Coronary artery (tissue), 2 donors: ENCODE results near the gene ARL5C.

Experiments
- DNase-seq: peaks from one replicate; pipeline ENCODE4 v3.0.0-alpha.2; 2017; ENCODE audit warnings: low spot score
- H3K27ac ChIP-seq, 2 donors: fragments of 200-600 bp; sonication (generic); one replicate each; pipeline ENCODE4 v1.5.1; 2016 to 2019
- H3K4me3 ChIP-seq: fragments of 200-600 bp; sonication (generic); 2 replicates; pipeline ENCODE4 v1.5.1; 2016; ENCODE audit warnings: mild to moderate bottlenecking, moderate library complexity
- TF ChIP-seq, protein P1 (sequence below): fragments of 200-600 bp; sonication (generic); IDR thresholded peaks from one replicate; pipeline ENCODE4 v1.5.1; 2019; ENCODE audit warnings: antibody characterized with exemption

Gene ARL5C

DNA sequence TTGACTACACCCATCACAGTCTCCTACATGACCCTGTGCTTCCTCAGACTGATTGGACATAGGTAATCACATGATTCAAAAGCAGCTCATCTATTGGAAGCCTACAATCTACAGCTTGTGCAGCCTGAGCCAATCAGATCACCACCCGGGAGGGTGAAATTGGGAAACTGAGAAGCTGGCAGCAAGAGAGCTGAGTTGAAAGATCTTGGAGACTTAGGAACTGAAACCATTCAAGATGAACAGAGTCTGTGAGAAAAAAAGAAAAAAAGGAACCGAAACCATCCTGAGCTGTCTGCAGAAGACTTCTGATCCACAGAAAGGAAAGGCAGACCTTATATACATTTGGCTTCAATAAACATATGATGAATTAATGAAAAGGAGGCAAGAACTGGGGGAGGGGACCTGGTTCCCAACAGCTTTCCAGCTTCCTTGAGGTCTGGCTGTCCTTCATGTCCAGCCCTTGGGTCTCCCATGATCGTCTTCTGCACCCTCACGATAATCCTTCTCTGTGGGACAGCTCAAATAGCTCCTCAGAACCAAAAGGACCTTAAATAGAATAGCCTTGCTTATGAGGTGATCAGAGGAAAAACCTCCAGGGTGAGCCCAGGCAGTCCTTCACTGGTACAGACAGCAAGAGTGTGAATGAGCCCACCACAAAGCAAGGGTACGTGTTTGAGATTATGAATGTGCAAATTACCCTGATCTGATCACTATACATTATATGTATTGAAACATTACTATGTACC, 47.1 kb downstream of the ARL5C start:
- H3K27ac ChIP-seq: no peak overlapping the region
- TF ChIP-seq, protein P1, sequence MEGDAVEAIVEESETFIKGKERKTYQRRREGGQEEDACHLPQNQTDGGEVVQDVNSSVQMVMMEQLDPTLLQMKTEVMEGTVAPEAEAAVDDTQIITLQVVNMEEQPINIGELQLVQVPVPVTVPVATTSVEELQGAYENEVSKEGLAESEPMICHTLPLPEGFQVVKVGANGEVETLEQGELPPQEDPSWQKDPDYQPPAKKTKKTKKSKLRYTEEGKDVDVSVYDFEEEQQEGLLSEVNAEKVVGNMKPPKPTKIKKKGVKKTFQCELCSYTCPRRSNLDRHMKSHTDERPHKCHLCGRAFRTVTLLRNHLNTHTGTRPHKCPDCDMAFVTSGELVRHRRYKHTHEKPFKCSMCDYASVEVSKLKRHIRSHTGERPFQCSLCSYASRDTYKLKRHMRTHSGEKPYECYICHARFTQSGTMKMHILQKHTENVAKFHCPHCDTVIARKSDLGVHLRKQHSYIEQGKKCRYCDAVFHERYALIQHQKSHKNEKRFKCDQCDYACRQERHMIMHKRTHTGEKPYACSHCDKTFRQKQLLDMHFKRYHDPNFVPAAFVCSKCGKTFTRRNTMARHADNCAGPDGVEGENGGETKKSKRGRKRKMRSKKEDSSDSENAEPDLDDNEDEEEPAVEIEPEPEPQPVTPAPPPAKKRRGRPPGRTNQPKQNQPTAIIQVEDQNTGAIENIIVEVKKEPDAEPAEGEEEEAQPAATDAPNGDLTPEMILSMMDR: no peak
- no peak overlapping the region for H3K4me3 ChIP-seq
- DNase-seq: no peak

DNA sequence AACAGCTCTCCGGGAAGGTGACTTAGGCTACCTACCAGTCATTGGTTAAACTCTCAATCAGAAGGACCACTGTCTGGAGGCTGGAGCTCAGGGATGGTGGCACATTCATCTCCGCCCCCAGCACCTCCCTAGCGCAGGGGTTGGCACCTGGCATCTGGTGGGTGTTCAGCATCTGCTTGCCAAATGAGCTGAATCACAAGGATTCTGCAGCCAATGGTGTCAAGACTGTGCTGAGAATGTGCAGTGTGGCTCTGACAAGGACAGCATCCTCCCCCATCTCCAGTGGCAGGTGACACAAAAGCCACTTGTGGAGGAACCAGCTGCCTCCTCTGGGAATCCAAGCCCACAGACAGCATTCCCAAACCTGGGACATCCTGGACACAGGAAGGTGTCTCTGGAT, 49.7 kb downstream of the ARL5C start:
- DNase-seq: no peak
- TF ChIP-seq, protein P1: no peak
- H3K4me3 ChIP-seq: no peak overlapping the region

GRCh38 chr17:39115135-39115534, 50.8 kb downstream of the ARL5C start:
- no peak overlapping the region for H3K4me3 ChIP-seq
- peak overlapping the region in 1 of 2 donors; percentile 51 for H3K27ac ChIP-seq
- no peak for DNase-seq
- TF ChIP-seq, protein P1: no peak

More for the DNA sequence above, 49.7 kb downstream of the ARL5C start:
- H3K27ac ChIP-seq: no peak overlapping the region

DNA sequence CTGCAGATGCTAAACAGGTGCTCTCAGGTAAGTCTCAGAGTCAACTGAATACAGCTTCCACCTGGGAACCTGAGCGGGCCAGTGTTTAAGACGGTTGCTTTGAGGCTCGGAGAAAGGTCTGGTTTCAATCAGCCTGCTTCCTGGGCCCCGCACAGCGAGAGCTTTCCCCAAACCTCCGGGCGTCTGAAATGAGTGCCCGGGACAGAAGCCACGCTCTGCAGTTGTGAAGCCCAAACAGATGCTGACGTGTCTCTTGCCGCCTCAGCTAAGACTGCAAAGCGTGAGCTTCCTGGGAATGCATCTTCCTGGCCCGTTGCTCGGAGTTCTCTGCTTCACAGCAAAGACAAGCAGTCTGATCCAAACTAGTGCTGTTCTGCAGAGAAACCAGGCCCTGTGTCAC, 51.2 kb downstream of the ARL5C start:
- TF ChIP-seq, protein P1: no peak
- DNase-seq: no peak
- no peak overlapping the region for H3K4me3 ChIP-seq
- H3K27ac ChIP-seq: peak overlapping the region in 1 of 2 donors; percentile 51

GRCh38 chr17:39113871-39114270, 52.1 kb downstream of the ARL5C start:
- Histone ChIP-seq H3K4me3 (no peak overlapping the region), H3K27ac (no peak overlapping the region)
- TF ChIP-seq, protein P1: no peak
- DNase-seq: no peak

DNA sequence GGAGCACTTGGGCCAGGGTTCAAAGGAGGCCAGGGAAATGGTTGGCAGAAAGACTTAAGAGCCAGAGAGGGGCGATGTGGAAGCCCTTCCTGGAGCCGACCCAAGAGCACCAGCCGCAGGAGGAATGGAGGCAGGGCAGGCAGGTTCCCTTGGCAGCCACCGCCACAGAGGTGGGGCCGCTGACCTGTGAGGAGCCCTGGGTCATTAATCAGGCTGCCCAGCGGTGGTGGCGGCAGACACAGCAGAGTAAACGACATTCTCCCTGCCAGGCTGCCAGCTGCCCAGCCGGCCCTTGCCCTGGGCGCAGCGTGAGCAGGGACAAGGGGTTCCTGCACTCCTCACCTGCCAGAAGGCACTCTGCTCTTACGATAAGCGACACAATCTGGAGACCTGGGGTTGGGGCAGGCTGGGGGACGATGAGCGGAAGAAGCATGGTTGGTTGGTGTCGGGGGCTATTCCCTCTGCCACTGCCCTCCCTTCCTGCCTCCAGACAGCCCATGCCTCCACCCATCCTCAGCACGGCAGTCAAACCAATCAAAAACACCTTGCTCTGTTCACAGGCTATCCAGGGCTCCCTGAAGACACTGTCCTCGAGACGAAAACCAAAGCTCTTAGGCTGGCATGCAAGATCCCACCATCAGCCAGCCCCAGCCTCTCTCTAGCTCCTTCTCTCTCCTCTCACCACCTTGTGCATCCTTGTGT, 55.4 kb downstream of the ARL5C start:
- no peak overlapping the region for H3K27ac ChIP-seq
- TF ChIP-seq, protein P1: no peak
- DNase-seq: no peak
- H3K4me3 ChIP-seq: no peak overlapping the region
